GM19238 (cell line): ENCODE measurements around the gene NCL.
"Not testable (repeated sequence)": the region's sequence is repeated elsewhere in the genome, so short reads cannot be mapped to it uniquely, and the experiment has no call there.

ENCODE experiments used
- DNase-seq: peaks from one replicate; pipeline ENCODE4 v3.0.0; 2011; ENCODE audit warnings: low spot score; ENCODE audit not compliant: insufficient read length

NCL gene

DNA sequence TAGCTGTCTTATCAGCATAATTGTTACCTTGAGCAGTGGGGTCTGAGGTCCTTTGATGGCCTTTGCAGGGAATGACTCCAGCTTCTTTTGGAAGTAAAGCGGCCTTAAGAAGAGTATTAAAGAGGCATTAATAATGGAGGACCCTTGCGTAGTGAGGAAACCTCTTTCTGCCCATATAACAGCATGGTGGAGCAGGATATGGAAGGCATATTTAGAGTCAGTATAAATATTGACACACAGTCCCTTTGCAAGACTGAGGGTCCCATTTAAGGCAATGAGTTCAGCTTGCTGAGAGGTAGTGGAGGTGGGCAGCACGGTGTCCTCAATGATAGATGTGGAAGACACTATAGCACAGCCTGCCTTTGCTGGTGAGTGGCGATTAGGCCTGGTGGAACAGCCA is 32.7 kb downstream of the NCL start:
- DNase-seq, result no peak

GRCh38 chr2:231430437-231430836 is 33.8 kb downstream of the NCL start:
- DNase-seq, result not testable (repeated sequence)

GRCh38 chr2:231429901-231430300 is 34.4 kb downstream of the NCL start:
- DNase-seq, result no peak

- no peak for DNase-seq
These were observed 35.1 kb downstream of the NCL start for GRCh38 chr2:231429152-231429551.

- DNase-seq, result no peak
These were observed 37.2 kb downstream of the NCL start for GRCh38 chr2:231427116-231427515.

DNA sequence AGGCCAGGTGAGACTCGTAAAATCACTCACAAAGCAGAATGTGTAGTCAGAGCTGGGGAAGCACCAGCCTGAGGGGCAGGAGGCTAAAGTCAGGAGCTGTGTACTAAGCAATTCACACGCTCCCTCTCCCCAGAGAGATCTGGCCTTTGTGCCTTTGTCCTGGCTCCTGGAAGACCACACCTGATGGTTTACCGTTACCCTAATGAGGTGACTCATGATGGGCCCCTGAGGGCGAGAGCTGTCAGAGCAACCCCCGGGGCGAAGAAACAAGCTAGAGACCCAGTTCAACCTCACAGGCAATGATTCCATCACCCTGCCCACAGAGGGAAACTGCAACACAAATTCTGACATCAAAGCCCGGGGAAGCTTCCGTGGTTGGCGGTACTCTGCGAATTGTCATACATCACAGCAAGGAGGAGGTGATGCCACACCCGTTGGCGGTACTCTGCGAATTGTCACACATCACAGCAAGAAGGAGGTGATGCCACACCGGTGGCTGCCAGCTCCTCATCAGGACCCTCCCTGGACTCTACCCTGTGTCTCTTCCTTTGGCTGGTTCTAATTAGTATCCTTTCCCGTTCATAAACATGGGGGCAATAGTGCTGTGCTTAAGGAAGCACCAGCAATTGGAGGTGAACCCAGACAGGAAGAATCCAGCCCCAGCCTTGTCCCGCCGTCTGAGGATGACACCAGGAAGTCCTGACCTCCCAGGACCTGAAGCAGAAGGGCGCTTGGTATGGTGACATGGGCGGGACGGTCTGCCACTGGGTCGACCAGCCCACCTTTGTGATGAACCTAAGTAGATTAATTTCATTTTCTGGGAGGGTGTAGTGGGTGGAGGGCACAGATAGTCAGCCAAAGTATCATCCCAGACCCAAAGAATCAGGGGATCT is 38.2 kb downstream of the NCL start:
- DNase-seq, result no peak

DNA sequence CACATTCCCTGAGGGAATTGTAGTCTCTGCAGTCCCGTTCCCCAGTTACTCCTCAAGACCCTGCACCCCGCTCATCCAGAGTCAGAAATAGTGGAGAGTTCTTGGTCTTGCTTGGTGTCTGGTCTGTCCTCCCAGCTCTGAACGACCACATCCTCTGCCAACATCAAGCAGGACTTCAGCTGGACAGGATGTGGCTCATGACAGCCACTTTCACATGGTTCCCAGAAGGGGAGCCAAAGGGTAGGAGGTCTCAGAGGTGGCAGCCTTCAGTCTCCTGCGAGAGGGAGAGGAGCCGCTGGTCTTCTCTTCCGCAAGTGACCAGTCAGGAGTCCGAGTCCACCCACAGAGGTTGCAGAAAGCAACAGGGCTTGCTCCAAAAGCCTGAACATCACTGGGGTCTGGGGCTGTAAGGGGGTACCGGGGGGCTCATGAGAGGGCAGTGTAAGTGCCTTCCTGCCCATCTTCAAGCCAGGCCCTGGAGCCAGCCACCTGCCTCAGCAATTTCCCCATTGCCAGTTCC is 38.9 kb downstream of the NCL start:
- no peak for DNase-seq

- no peak for DNase-seq
These were observed 41.1 kb downstream of the NCL start for GRCh38 chr2:231423176-231423575.

GRCh38 chr2:231422056-231422455 is 42.2 kb downstream of the NCL start:
- no peak for DNase-seq

DNA sequence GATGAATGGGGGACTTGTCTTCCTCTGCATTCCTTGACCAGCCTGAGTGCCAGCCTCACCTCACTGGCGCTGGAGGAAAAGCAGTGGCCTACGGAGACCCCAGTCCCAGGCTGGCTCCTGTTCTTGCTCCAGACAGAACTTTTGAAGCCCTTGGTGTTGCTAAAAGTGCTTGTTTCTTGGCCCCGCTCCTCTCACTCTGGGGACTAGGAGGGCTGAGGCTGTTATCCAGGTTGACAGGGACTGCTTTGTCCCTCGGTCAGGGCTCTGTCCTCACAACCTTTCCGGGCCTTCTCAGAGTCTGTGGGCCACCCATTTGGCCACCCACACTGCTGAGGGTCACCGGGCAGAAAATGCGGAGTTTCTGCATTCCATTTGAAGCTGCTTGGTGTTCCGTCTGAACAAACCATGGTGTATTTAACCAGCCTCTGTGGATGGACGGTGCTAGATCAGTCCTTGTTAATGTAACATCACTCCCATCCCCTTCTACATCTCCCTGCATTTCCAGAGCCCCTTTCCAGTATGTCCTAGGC is 43.2 kb downstream of the NCL start:
- no peak for DNase-seq

DNA sequence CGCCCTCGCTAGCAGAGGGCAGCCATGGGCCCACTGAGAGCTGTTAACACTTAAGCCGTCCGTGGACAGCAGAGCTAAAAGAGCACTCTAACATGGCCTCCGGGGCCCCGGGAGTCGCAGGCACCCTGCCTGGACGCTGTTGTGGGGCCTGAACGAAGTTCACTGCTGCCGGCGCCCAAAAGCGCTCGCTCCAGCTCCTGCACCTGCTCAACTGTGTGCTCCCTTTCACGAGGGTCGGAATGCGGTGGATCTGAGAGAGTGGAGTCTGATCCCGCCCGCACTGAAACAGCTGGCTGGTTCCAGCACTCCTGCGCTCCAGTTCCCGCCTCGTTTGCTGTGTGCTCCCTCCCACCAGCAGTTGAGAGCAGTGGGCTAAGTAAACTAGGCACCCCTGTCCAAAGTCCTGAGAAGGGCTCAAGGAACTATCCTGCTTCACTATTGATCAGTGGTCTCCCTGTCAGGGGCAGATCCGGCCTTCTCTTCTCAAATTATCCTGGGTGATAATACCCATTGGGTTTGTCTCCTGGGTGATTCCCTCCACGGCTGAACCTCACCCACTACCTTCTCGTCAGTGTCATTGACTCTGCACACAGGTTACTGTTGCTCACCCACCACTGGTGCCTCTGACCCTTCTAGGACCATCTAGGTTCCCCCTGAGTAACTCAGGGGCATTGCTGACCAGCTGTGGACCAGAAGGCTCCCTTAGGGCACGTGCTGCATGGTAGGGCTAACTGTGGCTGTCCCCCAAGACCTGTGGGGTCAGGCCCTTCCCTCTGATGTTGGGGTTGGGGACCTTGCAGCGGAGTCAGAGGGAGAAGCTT is 45.3 kb downstream of the NCL start:
- no peak for DNase-seq

GRCh38 chr2:231415029-231415428 is 49.3 kb downstream of the NCL start:
- no peak for DNase-seq

DNA sequence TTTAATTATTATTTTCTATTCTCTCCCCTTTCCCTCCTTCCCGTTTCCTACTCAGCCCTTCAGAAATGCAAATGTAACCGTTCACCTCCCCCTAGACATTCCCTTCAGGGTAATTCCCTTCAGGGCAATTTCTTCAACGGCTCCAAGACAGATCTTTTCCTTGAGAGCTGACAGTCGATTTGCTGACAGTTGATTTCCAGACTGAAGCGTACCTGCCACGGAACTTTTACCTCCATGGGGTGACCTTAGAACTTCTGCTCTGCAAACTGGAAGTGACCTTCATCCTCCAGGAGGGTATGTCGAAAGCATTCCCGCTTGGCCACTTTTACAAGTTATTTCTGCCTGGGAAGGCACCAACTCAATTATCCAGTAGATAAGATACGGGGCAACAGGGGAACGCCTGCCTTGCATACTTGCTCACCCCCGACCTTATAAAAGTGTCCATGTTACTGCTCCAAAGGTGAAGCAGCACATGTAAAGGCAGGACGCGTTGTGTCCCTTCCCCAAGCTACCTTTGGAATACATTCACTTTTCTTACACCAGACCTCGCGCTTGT is 50.3 kb downstream of the NCL start:
- DNase-seq, result no peak

DNA sequence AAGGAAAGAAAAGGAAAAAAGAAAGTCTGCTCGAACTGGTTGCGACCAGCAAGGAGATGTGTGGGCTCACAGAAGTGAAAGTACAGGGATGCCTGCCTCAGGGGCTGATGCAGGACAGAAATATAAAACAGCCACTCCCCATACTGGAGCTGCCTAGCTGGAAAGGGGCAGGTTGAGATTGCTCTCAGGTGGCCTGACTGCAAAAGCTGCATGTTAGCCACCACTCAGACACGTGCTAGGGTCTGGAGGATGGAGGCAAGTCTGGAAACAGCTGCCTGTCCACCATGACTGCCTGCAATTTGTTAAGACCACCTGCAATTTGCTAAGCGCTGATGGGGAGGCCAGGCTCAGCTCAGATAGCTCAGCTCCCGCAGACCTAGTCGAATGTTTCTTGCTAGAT is 50.8 kb downstream of the NCL start:
- DNase-seq, result no peak

GRCh38 chr2:231412618-231412963 is 51.7 kb downstream of the NCL start:
- DNase-seq, result no peak

- DNase-seq, result peak; percentile 80
These were observed 52.3 kb downstream of the NCL start for GRCh38 chr2:231411831-231412617.

DNA sequence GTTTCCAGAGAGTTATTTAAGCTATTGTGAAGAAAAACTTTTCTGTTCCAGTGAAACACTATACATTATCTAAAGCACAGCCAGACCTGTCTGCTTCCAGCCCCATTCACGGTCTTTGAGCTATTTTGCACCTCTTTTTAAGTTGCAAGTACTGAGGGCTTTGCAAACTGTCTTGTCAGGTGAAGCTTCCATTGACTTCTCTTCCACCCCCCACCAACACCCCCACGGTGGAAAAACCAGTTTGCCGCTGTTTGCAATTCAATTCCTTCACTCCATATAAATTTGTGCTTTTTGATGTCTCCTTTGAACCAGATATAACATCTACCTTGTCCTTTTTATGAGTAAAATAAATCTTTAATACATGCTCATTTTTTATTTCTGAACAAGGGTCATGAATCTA is 53.0 kb downstream of the NCL start:
- no peak for DNase-seq

DNA sequence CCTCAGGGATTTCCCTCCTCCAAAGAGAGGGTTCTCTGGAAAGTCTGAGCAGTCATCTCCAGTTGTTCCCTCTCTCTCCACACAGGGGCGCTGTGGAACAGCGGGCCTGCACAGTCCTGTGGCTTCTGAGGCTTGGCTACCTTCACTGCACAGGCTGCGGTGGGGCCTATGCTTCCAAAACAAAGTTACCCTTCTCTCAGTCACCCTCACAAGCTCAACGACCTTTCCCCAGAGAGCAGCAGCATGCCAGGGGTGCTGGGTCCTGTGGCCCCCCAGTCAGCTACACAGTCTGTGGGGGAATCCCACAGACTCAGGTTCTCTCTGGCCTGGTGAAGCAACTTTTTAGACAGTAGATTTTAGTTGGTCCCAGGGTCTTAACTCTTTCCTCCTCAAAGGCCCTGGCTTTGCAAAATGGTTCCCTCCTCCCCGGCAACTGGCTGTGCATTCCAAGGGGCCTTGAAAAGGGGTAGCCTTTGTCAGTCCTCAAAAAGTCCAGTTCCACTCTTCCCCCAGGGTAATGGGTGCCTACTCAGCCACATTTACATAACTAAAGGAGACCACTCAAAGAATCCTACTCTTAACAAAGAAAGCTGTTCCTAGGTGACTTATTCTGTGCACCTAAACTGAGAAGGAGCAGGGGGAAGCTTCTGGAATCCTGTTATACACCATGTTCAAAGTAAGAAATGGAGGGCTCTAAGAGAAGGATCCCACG is 53.8 kb downstream of the NCL start:
- no peak for DNase-seq

DNA sequence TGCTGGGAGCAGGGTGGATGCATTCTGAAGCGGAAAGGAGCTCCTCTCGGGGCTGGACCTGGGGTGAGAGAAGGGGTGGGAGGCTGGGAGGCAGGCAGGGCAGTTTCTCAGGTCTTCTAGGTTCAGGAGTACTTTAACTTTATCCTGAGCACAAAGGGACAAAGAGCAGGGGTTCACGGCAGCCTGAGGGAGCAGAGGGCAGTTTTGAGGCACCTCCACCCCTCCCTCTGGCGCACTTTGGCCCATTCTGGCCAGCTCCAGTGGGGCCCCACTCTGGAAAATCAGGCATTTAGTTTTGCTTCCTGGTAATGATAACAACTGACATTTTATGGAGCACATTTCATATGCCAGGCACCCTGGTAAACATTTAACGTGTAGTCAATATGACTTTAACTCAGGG is 54.5 kb downstream of the NCL start:
- DNase-seq, result no peak

DNA sequence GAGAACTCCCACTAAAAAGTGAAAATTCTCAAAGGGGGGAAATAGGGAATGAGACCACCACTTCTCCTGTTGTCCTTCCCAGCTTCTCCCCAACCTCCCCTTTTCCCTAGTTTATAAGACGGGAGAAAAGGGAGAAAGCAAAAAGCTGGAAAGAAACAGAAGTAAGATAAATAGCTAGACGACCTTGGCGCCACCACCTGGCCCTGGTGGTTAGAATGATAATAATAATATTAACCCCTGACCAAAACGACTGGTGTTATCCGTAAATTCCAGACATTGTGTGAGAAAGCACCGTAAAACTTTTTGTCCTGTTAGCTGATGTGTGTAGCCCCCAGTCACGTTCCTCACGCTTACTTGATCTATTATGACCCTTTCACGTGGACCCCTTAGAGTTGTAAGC is 56.0 kb downstream of the NCL start:
- DNase-seq, result not testable (repeated sequence)
